ENCODE data around the gene RAC3. TPM values are rescaled to one million over a fixed set of nuclear protein-coding genes. Genes with fewer than 3 reads are reported as not detected.

Gene RAC3
- total and polyA plus RNA-seq, 4 donors, result 51.7 to 214 (median 135) TPM

DNA sequence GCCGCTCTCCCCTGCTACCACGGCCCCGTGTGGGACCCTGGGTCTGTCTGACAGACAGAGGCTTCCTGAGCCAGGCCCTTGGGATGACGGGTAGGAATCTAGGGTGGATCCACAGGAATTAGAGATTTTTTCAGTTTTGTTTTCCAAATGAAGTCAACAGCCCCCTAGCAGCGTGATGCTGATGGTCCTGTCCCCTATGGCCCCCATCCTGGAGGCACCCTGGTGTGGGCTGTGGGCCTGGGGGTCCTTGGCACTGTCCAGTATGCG, 24.3 kb upstream of the RAC3 start:
- H3K27ac ChIP-seq (ENCODE audit: low read depth, low read length), result no peak overlapping the region
- no peaks in the 10 kb centered on the region for H3K9me3 ChIP-seq (ENCODE audit: control insufficient read depth, insufficient read depth, low read length)
- peaks cover 89% of the 10 kb centered on the region for H3K36me3 ChIP-seq (ENCODE audit: control insufficient read depth, insufficient read depth, low read length)
- H3K4me1 ChIP-seq (ENCODE audit: control insufficient read depth, insufficient read depth, low read length), result peaks cover 53% of the 10 kb centered on the region
- no peaks in the 10 kb centered on the region for H3K27me3 ChIP-seq (ENCODE audit: control insufficient read depth, insufficient read depth, low read length)
- H3K4me3 ChIP-seq (ENCODE audit: low read depth, low read length), result no peak overlapping the region
- 90% methylated on average over 6 of the region's 6 CpGs for WGBS (ENCODE audit: insufficient coverage)
- DNase-seq (ENCODE audit: low read depth in 4 of 6, low spot score in 6 of 6), result no peak

DNA sequence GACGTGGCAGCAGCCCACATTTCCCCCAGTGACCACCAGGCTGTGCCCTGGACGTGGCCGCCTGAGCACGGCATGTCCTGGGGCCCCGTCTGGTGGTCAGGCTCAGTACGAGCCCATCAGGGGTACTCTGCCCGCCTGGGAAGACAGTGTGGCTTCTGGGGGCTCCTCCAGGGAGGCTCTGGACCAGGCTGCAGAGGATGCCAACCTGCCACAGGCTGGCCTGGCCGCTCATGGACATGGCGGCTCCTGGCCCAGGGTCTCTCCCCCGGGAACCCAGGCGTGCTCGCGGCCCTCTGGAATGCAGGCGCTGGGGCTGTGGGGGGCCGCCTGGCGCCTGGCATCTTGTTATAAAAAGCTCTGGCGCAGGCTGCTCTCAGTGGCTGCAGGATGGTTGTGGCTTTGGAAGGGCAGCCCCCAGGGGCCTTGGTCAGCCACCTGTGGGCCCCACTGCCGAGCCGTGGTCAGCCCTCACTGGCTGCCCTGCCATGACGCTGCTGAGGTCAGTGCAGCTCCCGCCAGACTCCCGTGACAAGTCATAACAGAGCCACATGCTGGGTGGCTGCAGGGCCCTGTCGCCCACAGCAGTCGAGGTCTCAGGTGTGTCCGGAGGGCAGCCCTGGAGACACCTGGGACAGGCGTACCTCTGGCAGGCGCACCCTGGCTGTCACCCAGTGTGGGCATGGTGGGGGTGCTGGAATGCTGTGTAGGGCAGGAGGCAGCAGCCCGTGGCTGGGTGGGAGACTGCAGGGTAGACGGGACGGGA, 23.8 kb upstream of the RAC3 start:
- WGBS (ENCODE audit: insufficient coverage), result 72% methylated on average over 29 of the region's 30 CpGs
- Histone ChIP-seq H3K36me3 (ENCODE audit: control insufficient read depth, insufficient read depth, low read length) (peaks cover 94% of the 10 kb centered on the region), H3K4me3 (ENCODE audit: low read depth, low read length) (no peak overlapping the region)

DNA sequence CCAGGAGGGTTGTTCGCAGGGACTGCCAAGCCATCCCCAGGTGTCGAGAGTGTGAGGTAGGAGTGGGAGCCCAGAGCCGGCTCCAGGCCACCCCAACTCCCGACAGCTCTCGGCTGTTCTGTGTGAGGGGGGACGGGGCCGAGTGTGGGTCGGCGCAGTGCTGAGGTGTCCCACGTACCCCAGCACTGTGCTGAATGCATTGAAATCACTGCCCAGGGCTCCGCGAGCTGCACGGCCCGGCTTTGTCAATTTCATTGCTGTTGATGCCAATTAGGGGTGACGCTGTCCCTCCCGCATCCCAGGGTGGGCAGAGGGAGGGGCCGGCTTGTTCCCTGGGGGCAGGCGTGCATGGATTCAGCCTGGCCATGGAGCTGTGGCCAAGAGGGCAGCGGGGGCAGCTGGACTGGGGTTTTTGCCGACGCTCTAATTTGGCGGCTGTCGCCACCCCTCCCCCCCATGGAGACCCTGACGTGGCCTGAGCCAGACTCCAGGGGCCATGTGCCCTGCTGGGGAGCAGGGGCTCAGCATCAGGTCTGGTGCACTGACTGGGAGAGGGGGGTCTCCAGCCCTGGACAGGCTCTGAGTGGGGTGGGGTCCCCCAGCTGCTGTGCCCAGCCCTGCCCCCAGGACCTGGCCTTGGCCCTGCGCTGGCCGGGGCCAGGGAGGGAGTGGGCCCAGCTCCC, 23.1 kb upstream of the RAC3 start:
- Histone ChIP-seq H3K4me1 (ENCODE audit: control insufficient read depth, insufficient read depth, low read length) (peaks cover 62% of the 10 kb centered on the region), H3K4me3 (ENCODE audit: low read depth, low read length) (no peak overlapping the region), H3K27me3 (ENCODE audit: control insufficient read depth, insufficient read depth, low read length) (no peaks in the 10 kb centered on the region), H3K27ac (ENCODE audit: low read depth, low read length) (no peak overlapping the region), H3K9me3 (ENCODE audit: control insufficient read depth, insufficient read depth, low read length) (no peaks in the 10 kb centered on the region), H3K36me3 (ENCODE audit: control insufficient read depth, insufficient read depth, low read length) (peaks cover 98% of the 10 kb centered on the region)
- 79% methylated on average over 24 of the region's 26 CpGs for WGBS (ENCODE audit: insufficient coverage)
- DNase-seq (ENCODE audit: low read depth in 4 of 6, low spot score in 6 of 6), result no peak

More for the DNA sequence above, 23.8 kb upstream of the RAC3 start:
- Histone ChIP-seq H3K27me3 (ENCODE audit: control insufficient read depth, insufficient read depth, low read length) (no peaks in the 10 kb centered on the region), H3K27ac (ENCODE audit: low read depth, low read length) (no peak overlapping the region), H3K4me1 (ENCODE audit: control insufficient read depth, insufficient read depth, low read length) (peaks cover 58% of the 10 kb centered on the region), H3K9me3 (ENCODE audit: control insufficient read depth, insufficient read depth, low read length) (no peaks in the 10 kb centered on the region)
- no peak for DNase-seq (ENCODE audit: low read depth in 4 of 6, low spot score in 6 of 6)

DNA sequence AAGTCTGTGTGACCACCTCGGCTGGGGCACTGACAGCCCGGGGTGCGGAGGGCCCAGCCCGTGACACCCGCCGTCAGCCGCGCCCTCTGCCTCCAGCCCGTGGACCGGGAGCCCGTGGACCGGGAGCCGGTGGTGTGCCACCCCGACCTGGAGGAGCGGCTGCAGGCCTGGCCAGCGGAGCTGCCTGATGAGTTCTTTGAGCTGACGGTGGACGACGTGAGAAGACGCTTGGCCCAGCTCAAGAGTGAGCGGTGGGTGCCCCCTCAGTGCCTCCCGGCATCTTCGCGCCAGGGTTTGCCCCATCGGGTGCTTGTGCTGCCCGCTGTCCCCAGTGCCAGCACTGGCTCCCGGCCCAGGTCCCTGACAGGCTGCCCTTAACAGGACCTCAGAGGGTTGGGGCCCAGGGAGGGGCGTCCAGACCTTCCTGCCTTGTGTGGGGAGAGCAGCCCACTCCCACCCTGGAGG, 22.5 kb upstream of the RAC3 start:
- Histone ChIP-seq H3K9me3 (ENCODE audit: control insufficient read depth, insufficient read depth, low read length) (no peaks in the 10 kb centered on the region), H3K27ac (ENCODE audit: low read depth, low read length) (no peak overlapping the region), H3K36me3 (ENCODE audit: control insufficient read depth, insufficient read depth, low read length) (peaks cover 98% of the 10 kb centered on the region), H3K4me3 (ENCODE audit: low read depth, low read length) (no peak overlapping the region), H3K4me1 (ENCODE audit: control insufficient read depth, insufficient read depth, low read length) (peaks cover 63% of the 10 kb centered on the region), H3K27me3 (ENCODE audit: control insufficient read depth, insufficient read depth, low read length) (no peaks in the 10 kb centered on the region)
- no peak for DNase-seq (ENCODE audit: low read depth in 4 of 6, low spot score in 6 of 6)
- 91% methylated on average over 28 of the region's 28 CpGs for WGBS (ENCODE audit: insufficient coverage)

DNA sequence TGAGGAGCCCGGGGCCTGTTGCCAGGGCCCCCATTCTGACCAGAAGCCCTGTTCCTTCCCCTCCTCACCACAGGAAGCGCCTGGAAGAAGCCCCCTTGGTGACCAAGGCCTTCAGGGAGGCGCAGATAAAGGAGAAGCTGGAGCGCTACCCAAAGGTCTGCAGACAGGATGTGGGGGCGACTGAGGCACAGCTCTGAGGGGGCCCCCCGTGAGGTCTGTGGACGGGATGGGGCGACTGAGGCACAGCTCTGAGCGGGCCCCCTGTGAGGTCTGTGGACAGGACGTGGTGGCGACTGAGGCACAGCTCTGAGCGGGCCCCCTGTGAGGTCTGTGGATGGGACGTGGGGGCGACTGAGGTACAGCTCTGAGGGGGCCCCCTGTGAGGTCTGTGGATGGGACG, 22.1 kb upstream of the RAC3 start:
- 90% methylated on average over 15 of the region's 15 CpGs for WGBS (ENCODE audit: insufficient coverage)
- no peaks in the 10 kb centered on the region for H3K27me3 ChIP-seq (ENCODE audit: control insufficient read depth, insufficient read depth, low read length)
- peaks cover 63% of the 10 kb centered on the region for H3K4me1 ChIP-seq (ENCODE audit: control insufficient read depth, insufficient read depth, low read length)
- H3K27ac ChIP-seq (ENCODE audit: low read depth, low read length), result no peak overlapping the region
- no peaks in the 10 kb centered on the region for H3K9me3 ChIP-seq (ENCODE audit: control insufficient read depth, insufficient read depth, low read length)
- peaks cover 98% of the 10 kb centered on the region for H3K36me3 ChIP-seq (ENCODE audit: control insufficient read depth, insufficient read depth, low read length)
- DNase-seq (ENCODE audit: low read depth in 4 of 6, low spot score in 6 of 6), result no peak
- H3K4me3 ChIP-seq (ENCODE audit: low read depth, low read length), result no peak overlapping the region

DNA sequence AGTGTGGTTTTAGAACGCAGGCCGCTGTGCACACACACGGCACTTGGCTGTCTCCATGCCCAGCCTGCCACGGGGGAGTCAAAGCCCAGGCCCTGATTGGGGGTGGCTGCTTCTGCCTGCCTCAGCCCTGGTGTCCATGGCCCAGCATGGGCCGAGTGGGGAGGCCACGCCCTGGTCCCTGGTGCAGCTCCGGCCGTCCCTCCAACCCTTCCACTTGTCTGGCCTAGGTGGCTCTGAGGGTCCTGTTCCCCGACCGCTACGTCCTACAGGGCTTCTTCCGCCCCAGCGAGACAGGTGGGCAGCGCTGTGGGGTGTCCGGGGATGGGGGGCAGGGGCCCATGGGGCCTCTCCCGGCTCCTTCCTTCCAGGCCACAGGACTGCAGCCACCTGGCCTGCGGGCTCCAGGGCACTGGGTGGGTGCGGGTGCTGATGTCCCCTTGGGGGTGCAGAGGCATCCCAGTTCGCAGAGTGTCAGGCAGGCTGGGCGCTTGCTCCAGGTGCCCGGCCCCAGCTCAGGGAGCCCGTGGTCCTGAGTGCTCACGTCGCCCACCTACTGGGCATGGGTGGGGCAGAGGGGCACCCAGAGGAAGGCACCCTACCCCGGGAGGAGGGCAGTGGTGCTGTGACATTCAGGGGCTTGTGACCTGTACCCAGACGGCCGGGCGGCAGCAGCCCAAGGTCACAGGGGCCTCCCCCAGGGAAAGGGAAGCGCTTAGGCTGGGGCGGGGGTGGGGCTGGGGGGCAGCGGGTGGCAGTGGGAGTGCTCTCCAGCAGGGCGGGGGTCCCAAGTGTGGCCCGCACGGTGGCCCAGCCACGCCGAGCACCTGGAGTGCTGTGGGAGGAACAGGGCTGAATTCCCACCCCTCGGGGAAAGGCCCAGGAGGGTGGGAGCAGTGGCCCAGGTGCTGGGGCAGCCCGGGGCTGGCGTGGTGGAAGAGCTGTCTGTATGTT, 20.6 kb upstream of the RAC3 start:
- H3K27ac ChIP-seq (ENCODE audit: low read depth, low read length), result no peak overlapping the region
- H3K4me3 ChIP-seq (ENCODE audit: low read depth, low read length), result no peak overlapping the region
- H3K9me3 ChIP-seq (ENCODE audit: control insufficient read depth, insufficient read depth, low read length), result no peaks in the 10 kb centered on the region
- WGBS (ENCODE audit: insufficient coverage), result 92% methylated on average over 33 of the region's 39 CpGs
- no peaks in the 10 kb centered on the region for H3K27me3 ChIP-seq (ENCODE audit: control insufficient read depth, insufficient read depth, low read length)
- peaks cover 97% of the 10 kb centered on the region for H3K36me3 ChIP-seq (ENCODE audit: control insufficient read depth, insufficient read depth, low read length)
- DNase-seq (ENCODE audit: low read depth in 4 of 6, low spot score in 6 of 6), result no peak
- H3K4me1 ChIP-seq (ENCODE audit: control insufficient read depth, insufficient read depth, low read length), result peaks cover 72% of the 10 kb centered on the region

DNA sequence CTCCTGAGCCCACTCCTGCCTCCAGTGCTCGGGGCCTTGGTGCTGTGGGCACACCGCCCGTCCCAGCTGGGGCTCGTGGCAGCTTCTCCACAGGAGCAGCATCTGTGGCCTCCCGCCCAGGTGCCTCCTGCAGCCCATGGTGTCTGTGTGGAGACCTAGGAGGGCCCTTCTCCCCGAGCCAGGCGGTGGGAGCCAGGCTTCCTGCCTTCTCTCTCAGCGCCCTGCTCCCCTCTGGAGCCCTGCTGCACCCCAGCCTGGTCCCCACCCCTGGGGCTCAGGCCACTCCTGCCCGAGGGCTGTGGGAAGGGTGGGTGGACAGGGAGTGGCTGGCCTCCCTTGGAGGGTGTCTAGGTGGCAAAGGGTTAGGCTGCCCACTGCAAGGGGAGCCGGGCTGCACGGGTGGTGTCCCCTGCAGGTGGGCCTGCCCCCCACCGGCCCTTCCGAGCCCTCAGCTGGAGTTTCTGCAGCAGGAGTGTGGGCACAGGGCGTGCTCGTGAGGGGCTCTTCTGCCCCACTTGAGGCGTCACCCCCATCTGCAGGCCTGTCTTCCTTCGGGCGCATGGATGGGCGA, 19.8 kb upstream of the RAC3 start:
- no peak for DNase-seq (ENCODE audit: low read depth in 4 of 6, low spot score in 6 of 6)
- H3K4me1 ChIP-seq (ENCODE audit: control insufficient read depth, insufficient read depth, low read length), result peaks cover 72% of the 10 kb centered on the region
- no peaks in the 10 kb centered on the region for H3K27me3 ChIP-seq (ENCODE audit: control insufficient read depth, insufficient read depth, low read length)
- peaks cover 97% of the 10 kb centered on the region for H3K36me3 ChIP-seq (ENCODE audit: control insufficient read depth, insufficient read depth, low read length)
- H3K9me3 ChIP-seq (ENCODE audit: control insufficient read depth, insufficient read depth, low read length), result no peaks in the 10 kb centered on the region
- no peak overlapping the region for H3K4me3 ChIP-seq (ENCODE audit: low read depth, low read length)
- 90% methylated on average over 18 of the region's 19 CpGs for WGBS (ENCODE audit: insufficient coverage)
- H3K27ac ChIP-seq (ENCODE audit: low read depth, low read length), result no peak overlapping the region

DNA sequence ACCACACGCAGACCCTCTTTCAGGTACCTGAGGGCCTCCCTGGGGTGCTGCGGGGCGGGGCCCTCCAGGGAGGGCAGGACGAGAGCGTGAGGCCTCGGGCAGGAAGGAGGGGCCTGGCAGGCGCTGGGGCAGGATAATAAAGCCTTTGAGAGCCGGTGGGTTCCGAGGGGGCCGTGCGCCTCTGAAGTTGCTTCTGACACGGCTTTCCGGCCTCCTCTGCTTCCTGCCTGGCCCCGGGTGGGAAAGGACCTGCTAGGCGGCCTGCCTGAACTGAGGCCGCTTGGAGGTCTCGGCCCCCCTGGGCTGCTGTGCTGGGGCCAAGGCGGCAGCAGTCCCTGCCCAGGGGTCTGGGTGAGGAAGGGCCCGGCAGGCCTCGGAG, 19.2 kb upstream of the RAC3 start:
- H3K27me3 ChIP-seq (ENCODE audit: control insufficient read depth, insufficient read depth, low read length), result no peaks in the 10 kb centered on the region
- H3K9me3 ChIP-seq (ENCODE audit: control insufficient read depth, insufficient read depth, low read length), result no peaks in the 10 kb centered on the region
- no peak overlapping the region for H3K4me3 ChIP-seq (ENCODE audit: low read depth, low read length)
- H3K4me1 ChIP-seq (ENCODE audit: control insufficient read depth, insufficient read depth, low read length), result peaks cover 66% of the 10 kb centered on the region
- peak overlapping the region; percentile 67 for H3K27ac ChIP-seq (ENCODE audit: low read depth, low read length)
- H3K36me3 ChIP-seq (ENCODE audit: control insufficient read depth, insufficient read depth, low read length), result peaks cover 97% of the 10 kb centered on the region
- WGBS (ENCODE audit: insufficient coverage), result 50% methylated on average over 20 of the region's 20 CpGs
- DNase-seq (ENCODE audit: low read depth in 4 of 6, low spot score in 6 of 6), result no peak

DNA sequence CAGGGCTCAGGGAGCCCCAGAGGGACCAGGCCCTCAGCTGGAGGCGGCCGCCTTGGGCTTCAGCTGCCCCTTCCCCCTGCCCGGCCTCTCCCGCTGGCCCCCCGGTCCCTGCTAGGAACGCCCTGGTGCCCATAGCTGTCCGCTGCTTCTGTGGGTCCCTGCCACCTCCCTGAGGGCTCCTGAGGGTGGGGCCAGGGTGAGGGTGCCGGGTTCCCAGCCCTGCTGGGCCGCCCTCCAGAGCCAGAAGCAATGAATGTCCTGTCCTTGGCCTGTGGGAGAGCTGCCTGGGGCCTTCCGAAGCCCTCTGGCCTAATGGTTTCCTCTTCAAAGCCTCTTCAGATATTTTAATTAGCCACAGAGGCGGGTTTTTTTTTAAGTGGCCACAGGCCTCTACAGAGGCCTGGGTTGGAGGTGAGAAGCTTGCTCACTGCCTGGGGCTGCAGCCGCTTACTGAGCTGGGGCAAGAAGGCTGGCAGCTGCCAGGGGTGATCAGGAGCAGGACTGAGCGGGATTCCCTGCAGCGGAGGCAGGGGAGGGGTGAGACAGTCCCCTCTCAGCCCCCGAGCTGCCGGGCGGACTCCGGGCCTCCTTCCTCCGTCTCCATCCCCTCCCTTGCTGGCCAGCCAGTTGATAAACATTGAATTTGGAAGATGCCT, 18.7 kb upstream of the RAC3 start:
- H3K9me3 ChIP-seq (ENCODE audit: control insufficient read depth, insufficient read depth, low read length), result no peaks in the 10 kb centered on the region
- no peaks in the 10 kb centered on the region for H3K27me3 ChIP-seq (ENCODE audit: control insufficient read depth, insufficient read depth, low read length)
- H3K4me3 ChIP-seq (ENCODE audit: low read depth, low read length), result no peak overlapping the region
- peaks cover 61% of the 10 kb centered on the region for H3K4me1 ChIP-seq (ENCODE audit: control insufficient read depth, insufficient read depth, low read length)
- no peak for DNase-seq (ENCODE audit: low read depth in 4 of 6, low spot score in 6 of 6)
- 59% methylated on average over 10 of the region's 19 CpGs for WGBS (ENCODE audit: insufficient coverage)
- peak overlapping the region; percentile 67 for H3K27ac ChIP-seq (ENCODE audit: low read depth, low read length)
- H3K36me3 ChIP-seq (ENCODE audit: control insufficient read depth, insufficient read depth, low read length), result peaks cover 97% of the 10 kb centered on the region

All from spinal cord (tissue), 10 donors.